Measurements from ENCODE around the gene SPA17.

DNA sequence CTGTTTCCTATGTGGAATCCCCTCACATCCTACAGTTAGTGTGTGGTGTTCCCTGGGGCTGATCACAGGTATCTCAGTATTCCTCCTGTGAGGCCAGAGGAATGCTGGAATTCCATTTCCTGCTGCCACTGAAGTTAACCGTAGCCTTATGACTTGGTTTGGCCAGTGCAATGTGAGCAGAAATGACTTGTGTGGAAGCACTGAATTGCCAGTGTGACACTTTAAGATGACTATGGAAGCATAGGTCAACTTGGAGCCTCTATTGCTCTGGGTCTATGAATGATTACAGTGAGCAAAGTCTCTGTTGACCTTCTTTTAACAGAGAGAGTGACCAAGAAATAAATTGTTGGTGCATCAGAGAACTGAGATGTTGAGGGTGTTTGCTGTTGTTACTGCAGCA is 34.5 kb upstream of the SPA17 start:
- TF ChIP-seq, protein P1, sequence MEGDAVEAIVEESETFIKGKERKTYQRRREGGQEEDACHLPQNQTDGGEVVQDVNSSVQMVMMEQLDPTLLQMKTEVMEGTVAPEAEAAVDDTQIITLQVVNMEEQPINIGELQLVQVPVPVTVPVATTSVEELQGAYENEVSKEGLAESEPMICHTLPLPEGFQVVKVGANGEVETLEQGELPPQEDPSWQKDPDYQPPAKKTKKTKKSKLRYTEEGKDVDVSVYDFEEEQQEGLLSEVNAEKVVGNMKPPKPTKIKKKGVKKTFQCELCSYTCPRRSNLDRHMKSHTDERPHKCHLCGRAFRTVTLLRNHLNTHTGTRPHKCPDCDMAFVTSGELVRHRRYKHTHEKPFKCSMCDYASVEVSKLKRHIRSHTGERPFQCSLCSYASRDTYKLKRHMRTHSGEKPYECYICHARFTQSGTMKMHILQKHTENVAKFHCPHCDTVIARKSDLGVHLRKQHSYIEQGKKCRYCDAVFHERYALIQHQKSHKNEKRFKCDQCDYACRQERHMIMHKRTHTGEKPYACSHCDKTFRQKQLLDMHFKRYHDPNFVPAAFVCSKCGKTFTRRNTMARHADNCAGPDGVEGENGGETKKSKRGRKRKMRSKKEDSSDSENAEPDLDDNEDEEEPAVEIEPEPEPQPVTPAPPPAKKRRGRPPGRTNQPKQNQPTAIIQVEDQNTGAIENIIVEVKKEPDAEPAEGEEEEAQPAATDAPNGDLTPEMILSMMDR (conservative IDR thresholded peaks at IDR 0.05; ENCODE audit: low read depth, low read length) = no peak
- no peak for TF ChIP-seq EZH2 (IDR thresholded peaks at IDR 0.05; ENCODE audit: low read length, unreplicated experiment)

Data from PC-3 (cell line).